NT2/D1 (cell line): ENCODE measurements around the gene SIL1.
"Not testable (repeated sequence)": the region's sequence is repeated elsewhere in the genome, so short reads cannot be mapped to it uniquely, and the experiment has no call there.

ENCODE experiments used
- SUZ12 ChIP-seq: IDR thresholded peaks from 2 replicates; pipeline ENCODE4 v1.6.1; 2011; ENCODE audit not compliant: insufficient read length, insufficient read depth; ENCODE audit errors: extremely low read depth
- YY1 ChIP-seq: IDR thresholded peaks from 2 replicates; pipeline ENCODE4 v1.6.1; 2011; ENCODE audit not compliant: insufficient read length, insufficient read depth
- ZNF274 ChIP-seq: IDR thresholded peaks from 2 replicates; pipeline ENCODE4 v1.6.1; 2011; ENCODE audit warnings: mild to moderate bottlenecking, low read depth, low read length

- TF ChIP-seq SUZ12, YY1, ZNF274: not testable (repeated sequence)
Observed at GRCh38 chr5:139174382-139174781, 23.8 kb downstream of the SIL1 start.
